OCI-LY7 (cell line): ENCODE measurements around the gene LHFPL6.

Source experiments
- EZH2phosphoT487 ChIP-seq: fragments of 200-600 bp; sonication (generic); IDR thresholded peaks from 2 replicates; pipeline ENCODE4 v1.6.1; 2018; ENCODE audit warnings: low read depth, borderline replicate concordance, mild to moderate bottlenecking, mixed run types, antibody characterized with exemption, low read length, moderate library complexity, mixed read lengths
- TF ChIP-seq, protein P1 (sequence below): fragments of 200-600 bp; sonication (generic); conservative IDR thresholded peaks from 2 replicates; pipeline ENCODE4 v1.5.1; 2014; ENCODE audit warnings: mild to moderate bottlenecking, antibody characterized with exemption, low read length, moderate library complexity, mixed read lengths

DNA sequence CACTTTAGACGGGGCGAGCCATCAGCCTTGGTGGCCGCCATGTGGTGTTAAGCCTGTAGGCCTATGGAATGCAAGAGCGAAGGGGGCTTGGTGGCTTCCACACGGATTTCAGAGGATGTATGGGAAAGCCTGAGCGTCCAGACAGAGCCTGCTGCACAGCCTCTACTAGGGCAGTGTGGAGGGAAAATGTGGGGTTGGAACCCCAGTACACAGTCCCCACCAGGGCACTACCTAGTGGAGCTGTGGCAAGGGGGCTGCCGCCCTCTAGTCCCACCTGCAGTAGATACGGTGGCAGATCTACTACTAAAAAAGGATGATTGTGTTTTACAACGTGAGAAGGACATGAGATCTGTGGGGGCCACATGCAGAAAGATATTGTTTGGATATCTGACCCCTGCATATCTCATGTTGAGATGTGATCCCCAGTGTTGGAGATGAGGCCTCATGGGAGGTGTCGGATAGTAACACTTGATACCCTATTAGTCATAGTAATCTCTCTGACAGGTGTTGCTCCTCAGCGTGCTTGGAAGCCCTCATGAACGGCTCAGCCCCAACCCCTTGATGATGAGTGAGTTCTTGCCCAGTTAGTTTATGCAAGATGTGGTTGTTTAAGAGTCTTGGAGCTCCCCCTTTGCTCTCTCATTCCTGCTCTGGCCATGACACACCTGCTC lies 45.6 kb downstream of the LHFPL6 start:
- TF ChIP-seq, protein P1, sequence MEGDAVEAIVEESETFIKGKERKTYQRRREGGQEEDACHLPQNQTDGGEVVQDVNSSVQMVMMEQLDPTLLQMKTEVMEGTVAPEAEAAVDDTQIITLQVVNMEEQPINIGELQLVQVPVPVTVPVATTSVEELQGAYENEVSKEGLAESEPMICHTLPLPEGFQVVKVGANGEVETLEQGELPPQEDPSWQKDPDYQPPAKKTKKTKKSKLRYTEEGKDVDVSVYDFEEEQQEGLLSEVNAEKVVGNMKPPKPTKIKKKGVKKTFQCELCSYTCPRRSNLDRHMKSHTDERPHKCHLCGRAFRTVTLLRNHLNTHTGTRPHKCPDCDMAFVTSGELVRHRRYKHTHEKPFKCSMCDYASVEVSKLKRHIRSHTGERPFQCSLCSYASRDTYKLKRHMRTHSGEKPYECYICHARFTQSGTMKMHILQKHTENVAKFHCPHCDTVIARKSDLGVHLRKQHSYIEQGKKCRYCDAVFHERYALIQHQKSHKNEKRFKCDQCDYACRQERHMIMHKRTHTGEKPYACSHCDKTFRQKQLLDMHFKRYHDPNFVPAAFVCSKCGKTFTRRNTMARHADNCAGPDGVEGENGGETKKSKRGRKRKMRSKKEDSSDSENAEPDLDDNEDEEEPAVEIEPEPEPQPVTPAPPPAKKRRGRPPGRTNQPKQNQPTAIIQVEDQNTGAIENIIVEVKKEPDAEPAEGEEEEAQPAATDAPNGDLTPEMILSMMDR: no peak
- no peak for TF ChIP-seq EZH2phosphoT487
